Stimulated activated CD8-positive, alpha-beta memory T cell treated with anti-CD3 and anti-CD28 coated beads, Interleukin-7, amount 100 ng/mL, for 4 hours (primary cell): Measurements from ENCODE around the gene HRCT1.
"Not testable (repeated sequence)": the region's sequence is repeated elsewhere in the genome, so short reads cannot be mapped to it uniquely, and the experiment has no call there.

Experiments
- DNase-seq, 2 donors: peaks; one replicate each; pipeline ENCODE4 v3.0.0-alpha.2; 2020; ENCODE audit warnings: low read depth in 2 of 2

HRCT1 gene

GRCh38 chr9:35905912-35906679 lies at the start of gene HRCT1:
TSS of gene HRCT1 (plus strand) at chr9:35906202. CDS start at chr9:35906288, 86 bp downstream.
- DNase-seq, result no peak

DNA sequence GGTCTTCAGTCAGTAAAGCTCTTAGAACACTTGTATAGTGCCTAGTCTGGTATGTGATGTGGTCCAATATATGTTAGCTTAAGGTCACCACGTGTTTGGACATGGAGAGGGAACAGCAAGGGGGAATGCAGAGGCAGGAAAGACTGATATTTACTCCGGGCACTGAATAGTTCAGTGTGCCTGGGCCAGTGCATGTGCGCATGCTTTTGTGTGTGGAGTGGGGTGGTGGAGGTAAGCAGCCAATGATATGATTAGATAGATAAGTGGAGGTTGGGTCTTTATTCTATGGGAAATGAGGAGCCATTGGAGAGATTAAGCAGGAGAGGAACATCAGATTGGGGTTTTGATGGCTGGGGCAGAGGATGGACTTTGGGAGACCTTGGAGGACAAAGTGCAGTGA lies 49.8 kb upstream of the HRCT1 start:
- DNase-seq, result no peak

DNA sequence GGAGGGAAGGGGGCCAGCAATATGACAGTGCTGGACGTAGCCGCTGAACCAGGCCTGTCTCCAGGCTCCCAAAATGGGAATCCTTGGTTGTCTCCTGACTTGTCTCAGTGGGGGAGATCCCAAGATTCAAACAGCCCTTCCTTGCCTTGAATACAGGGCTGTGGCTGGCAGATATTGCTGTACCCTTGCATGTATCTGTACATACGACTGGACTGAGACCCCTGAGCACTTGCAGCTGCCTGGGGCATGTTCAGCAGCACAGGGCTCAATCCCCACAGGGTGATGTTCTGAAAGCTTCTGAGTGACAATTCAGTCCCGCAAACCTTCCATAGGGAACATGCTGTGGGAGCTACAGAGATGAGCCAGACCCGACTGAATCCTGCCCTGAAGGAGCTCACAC lies 49.1 kb upstream of the HRCT1 start:
- no peak for DNase-seq

DNA sequence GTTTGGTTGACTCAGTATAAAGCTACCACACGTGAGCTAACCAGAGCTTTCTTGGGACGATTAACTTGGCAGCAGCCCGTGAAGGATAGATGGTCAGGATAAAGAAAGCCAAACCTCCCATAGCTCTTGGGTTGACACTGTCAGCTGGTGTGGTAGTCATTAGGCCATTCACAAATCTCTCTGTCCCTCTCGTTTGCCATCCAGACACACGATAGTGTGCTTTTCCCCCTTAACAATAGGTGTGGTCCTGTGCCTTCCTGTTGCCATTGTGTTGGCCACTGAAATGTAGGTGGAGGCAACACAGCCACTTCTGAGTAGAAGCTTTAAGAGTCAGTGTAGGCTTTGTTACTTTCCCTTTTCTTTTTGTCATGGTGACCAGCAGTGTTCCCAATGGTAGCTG lies 47.5 kb upstream of the HRCT1 start:
- no peak for DNase-seq

DNA sequence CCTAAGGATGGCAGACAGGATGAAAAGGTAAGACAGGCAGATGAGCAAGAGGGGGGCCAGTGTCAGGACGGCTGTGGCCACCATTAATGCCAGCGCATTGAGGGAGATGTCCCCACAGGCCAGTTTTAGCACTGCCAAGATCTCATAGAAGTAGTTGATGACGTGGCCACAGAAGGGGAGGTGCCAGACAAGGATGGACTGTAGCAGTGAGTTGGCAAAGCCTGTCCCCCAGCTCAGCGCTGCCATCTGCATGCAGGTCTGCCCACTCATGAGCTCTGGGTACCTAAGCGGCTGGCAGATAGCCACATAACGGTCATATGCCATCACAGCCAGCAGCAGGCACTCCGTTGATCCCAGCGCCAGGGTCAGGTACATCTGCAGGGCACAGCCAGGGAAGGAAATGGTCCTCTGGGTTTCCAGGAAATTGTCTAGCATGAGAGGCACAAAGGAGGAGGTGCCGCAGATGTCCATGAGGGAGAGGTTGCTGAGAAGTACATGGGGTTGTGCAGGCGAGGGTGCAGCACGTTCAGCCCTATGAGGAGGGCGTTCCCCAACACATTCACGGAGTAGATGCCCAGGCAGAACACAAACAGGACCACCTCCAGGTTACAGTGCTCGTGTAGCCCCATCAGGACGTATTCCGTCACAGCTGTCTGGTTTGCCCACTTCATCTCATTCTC lies 46.6 kb upstream of the HRCT1 start:
- no peak for DNase-seq

DNA sequence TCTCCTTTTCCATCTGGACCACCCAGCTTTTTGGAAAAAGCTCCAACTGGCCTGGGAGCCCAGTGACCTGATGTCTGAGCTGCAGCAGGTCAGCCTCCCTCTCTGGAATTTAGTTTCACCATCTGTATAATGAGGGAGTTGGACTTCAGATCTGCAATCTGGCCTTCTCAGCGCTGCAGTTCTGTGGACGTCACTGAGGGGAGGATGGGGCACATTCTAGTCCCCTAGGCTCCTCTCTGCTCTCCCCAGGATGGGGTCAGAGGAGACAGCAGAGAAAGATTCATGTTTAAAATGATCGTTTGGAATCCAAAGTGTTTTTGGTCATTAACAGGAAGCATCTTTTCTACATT lies 46.0 kb upstream of the HRCT1 start:
- DNase-seq, result no peak

DNA sequence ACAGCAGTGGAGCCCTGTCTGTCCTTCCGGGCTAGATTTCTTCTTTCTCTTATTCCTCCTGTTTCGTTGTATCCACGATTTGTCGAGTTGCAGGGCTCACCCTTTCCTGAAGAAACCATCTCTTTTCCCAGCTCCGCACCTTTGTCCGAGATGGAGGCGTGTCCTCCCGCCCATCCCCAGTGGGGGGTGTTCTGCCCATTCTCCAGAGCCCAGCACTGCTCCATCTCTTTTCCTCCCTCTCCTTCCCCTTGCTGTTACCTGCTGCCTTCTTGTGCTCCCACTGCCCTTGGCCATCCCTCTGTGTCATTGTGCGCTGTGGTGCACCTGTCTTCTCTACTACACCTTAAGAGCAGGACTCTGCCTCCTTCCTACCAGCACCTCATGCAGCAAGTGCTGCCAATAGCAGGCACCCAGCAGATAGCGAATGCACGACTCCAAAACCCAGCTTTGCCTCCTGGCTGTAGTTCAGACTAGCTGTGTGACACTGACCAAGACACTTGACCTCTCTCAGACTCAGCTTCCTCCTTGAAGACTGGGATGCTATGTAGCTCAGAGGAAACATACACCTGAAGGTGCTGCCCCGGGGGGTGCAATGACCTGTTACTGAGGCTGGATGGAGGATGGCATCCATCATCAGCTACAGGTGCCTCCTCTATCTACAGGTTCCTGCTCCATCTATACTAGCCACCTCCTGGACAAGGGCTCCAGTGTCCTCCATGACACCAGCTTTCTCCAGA lies 44.7 kb upstream of the HRCT1 start:
- DNase-seq, result no peak

DNA sequence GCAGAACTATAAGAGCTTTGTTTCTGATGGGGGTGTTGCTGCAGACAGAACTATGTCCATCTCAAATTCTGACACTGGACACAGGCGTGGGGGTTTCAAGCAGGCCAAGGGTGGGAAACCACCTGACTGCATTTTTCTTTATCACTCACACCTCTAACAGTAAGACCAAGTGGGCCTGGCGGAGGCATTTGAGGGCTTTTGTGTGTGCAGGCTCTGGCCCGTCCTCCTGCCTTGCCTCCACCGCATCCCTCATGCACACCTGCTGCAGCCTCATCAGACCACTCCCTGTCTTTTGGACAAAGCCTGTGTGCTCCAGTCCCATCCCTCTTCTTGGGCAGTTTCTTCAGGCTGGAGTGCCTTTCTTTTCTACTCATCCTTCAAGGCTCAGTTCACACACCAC lies 43.7 kb upstream of the HRCT1 start:
- DNase-seq, result no peak

DNA sequence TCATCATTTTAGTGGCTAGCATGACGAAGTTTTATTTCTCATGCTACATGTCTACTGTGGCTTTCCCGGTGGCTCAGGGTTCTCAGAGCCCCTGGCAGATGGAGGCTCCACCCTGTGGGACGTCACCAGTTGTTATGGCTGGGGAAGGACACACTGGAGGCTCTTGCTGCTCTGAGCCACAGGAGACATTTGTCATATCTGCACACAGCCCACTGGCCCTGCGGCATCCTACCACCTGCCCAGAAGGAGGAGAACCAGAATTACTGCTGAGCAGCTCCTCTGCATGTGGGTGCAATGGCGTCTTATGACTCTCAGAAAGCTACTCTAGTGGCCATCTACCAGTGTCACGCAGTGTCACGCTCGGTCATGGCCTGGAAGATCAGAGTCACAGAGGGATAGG lies 42.4 kb upstream of the HRCT1 start:
- DNase-seq, result no peak

GRCh38 chr9:35864695-35865255 lies 41.2 kb upstream of the HRCT1 start:
- DNase-seq, result no peak

- no peak for DNase-seq
Observed at GRCh38 chr9:35867538-35867937, 38.5 kb upstream of the HRCT1 start.

- no peak for DNase-seq
Observed at GRCh38 chr9:35868933-35869332, 37.1 kb upstream of the HRCT1 start.

DNA sequence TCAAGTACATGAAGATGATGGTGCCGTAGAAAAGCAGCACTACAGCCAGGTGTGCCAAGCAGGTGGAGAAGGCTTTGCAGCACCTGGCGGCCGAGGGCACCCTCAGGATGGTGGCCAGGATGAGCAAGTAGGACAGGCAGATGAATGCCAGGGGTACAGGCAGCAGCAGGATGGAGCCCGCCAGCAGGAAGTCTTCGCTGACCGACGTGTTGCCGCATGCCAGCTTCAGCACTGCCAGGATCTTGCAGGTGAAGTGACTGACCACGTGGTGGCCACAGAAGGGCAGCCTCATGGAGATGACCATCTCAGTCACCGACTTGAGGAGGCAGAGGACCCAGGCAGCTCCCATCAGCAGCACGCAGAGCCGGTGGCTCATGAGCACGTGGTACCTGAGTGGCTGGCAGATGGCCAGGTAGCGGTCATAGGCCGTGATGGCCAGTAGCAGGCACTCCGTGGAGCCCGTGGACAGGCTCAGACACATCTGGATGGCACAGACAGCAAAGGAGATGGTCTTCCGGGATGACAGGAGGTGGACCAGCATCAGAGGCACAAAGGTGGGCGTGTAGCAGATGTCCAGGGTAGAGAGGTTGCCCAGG lies 36.3 kb upstream of the HRCT1 start:
- no peak for DNase-seq

GRCh38 chr9:35870351-35870923 lies 35.6 kb upstream of the HRCT1 start, which contains the start of gene OR13J1:
TSS of gene OR13J1 (minus strand) at chr9:35870401. CDS start at chr9:35870401, 0 bp downstream.
- no peak for DNase-seq

GRCh38 chr9:35871545-35871944 lies 34.5 kb upstream of the HRCT1 start:
- no peak for DNase-seq

DNA sequence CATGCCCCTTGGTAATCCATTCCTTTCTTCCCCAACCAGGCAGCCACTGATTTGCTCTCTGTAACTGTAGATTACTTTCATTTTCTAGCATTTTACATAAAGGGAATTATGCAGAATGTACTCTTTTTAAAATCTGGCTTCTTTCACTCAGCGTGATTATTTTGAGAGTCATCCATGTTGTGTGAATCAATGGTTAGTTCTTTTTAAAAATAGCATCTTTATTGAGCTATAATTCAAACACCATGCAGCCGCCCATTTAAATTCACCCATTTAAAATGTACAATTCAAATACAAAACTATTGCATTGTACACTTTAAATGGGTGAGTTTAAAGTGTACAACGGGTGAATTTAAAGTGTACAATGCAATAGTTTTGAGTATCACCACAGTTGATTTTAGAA lies 33.5 kb upstream of the HRCT1 start:
- DNase-seq, result no peak

DNA sequence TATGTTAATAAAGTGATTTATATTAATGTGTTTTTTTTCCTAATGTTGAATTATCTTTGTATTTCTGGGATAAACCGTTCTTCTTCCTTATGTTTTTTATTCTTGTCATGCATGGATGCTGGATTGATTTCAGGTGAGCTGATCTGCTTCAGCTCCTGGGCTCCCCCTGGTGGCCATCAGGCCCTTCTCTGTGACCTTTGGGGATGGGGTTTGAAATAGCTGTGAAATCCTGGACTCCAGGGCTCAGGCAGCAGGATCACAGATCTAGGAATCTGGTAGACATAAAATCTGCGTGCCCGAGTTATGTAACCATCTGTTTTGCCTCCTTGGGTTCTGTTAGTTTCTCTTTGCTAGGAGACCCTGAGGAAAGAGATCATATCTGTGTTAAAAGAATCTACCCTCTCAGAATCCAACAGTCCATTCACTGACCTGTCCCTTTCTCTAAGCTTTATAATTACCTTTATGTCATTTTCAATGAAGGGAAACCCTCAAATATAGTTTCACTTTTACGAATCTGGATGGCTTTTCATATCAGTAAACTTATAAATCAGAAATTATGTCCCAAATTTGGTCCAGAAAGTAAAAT lies 23.6 kb upstream of the HRCT1 start:
- DNase-seq, result peak; percentile 61 to 62

GRCh38 chr9:35882996-35883395 lies 23.0 kb upstream of the HRCT1 start:
- DNase-seq, result no peak

- DNase-seq, result not testable (repeated sequence)
Observed at GRCh38 chr9:35884908-35885307, 21.1 kb upstream of the HRCT1 start.

DNA sequence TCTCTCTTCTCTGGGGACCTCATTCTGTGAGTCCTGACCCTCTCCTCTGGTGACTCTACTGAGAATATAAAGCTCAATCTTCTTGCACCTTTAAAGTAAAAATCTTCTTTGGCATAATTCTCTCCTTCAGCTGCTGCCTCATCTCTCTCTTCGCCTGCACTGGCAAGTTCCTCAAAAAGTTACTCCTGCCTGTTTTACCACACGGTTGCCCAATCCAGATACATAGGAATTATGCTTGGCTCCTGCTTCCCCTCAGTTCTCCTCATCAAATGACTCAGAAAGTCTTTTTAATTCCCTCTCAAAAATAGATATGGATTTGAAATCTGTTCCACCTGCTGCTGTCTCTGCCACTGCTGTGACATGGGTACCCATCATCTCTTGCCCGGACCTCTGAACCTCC lies 14.4 kb upstream of the HRCT1 start:
- DNase-seq, result no peak

DNA sequence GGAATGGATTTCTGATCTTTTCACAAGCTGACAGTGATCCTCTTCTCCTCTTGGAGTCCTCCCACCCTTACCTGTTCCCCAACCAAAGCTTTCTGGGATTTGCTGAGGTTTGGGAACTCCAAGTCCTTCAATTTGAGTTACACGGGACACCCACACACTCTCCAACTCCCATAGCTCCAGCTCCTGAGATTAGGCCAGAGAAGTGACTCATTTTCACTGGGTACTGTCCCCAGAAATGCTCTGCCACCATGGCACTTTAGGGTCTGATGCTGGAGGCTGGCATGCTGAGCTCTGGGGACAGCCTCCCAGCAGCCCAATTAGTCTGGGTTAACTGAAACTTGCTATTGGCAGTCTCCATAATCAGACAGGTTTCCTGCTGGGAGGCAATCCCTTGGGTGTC lies 14.0 kb upstream of the HRCT1 start:
- DNase-seq, result no peak
